ENCODE measurements around the gene CIAPIN1.

DNA sequence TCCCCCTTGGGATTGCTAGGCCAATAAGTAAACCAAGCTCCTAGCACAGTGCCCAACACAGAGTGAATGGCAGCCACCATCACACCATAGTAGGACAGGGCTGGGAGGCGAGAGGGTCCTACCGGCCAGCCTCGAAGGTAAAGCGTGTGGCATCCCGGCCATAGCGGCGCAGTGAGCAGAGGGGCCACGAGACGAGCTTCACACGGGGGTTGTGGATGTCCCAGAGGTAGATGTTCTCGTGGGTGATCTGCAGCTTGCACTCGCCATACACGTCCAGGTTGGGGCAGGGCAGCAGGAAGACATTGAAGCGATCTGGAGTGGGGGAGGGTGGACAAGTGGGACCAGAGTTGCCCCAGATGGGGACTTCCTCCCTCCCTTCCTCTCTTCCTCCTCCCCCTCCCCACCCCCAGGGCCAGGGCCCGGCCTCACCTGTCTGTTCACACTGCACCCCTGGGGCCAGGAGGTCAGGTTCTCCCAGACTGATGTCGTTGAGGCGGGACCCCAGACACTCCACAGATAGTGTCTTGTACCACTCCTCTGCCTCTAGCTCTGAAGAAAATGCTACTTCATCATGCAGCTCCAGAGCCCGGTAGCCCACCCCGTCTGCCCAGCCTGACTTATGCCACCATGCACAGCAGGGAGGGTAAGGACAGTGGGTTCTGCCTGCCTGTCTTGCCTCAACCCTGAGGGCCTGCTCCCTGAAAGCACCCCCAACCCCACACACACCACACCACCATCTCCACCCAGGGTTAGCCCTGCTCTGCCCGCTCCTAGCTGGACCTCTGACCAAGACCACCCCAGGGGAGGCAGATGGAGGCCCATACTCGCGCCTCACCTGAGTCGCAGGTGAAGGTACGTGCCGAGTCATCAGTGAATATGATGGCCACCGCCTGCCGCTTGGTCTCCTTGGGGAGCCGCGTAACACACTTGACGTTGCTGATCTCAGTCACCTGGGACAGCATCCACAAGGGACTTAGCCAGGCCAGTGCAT is 27.8 kb upstream of the CIAPIN1 start:
- TF ChIP-seq, protein P1, sequence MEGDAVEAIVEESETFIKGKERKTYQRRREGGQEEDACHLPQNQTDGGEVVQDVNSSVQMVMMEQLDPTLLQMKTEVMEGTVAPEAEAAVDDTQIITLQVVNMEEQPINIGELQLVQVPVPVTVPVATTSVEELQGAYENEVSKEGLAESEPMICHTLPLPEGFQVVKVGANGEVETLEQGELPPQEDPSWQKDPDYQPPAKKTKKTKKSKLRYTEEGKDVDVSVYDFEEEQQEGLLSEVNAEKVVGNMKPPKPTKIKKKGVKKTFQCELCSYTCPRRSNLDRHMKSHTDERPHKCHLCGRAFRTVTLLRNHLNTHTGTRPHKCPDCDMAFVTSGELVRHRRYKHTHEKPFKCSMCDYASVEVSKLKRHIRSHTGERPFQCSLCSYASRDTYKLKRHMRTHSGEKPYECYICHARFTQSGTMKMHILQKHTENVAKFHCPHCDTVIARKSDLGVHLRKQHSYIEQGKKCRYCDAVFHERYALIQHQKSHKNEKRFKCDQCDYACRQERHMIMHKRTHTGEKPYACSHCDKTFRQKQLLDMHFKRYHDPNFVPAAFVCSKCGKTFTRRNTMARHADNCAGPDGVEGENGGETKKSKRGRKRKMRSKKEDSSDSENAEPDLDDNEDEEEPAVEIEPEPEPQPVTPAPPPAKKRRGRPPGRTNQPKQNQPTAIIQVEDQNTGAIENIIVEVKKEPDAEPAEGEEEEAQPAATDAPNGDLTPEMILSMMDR (IDR thresholded peaks at IDR 0.05) = no peak
- TF ChIP-seq POLR2A (IDR thresholded peaks at IDR 0.05) = no peak

Data from esophagus squamous epithelium (tissue), 4 donors.